ENCODE data around the gene DDX59.

- TF ChIP-seq CTCF (IDR thresholded peaks at IDR 0.05), result no peak
- TF ChIP-seq POLR2A (IDR thresholded peaks at IDR 0.05), result no peak
- no peak for TF ChIP-seq EP300 (IDR thresholded peaks at IDR 0.05)
Measured at GRCh38 chr1:200676829-200677228, 7.1 kb upstream of the DDX59 start.

Measured in stomach (tissue), 4 donors.